GM21825 (cell line): Measurements from ENCODE around the gene VASP.

Experiments
- ATAC-seq: cut with Tn5 transposase; IDR thresholded peaks from one replicate; pipeline ENCODE4 v1.9.1; 2021; ENCODE audit warnings: mild to moderate bottlenecking, moderate library complexity; ENCODE audit not compliant: unreplicated experiment

Gene VASP

DNA sequence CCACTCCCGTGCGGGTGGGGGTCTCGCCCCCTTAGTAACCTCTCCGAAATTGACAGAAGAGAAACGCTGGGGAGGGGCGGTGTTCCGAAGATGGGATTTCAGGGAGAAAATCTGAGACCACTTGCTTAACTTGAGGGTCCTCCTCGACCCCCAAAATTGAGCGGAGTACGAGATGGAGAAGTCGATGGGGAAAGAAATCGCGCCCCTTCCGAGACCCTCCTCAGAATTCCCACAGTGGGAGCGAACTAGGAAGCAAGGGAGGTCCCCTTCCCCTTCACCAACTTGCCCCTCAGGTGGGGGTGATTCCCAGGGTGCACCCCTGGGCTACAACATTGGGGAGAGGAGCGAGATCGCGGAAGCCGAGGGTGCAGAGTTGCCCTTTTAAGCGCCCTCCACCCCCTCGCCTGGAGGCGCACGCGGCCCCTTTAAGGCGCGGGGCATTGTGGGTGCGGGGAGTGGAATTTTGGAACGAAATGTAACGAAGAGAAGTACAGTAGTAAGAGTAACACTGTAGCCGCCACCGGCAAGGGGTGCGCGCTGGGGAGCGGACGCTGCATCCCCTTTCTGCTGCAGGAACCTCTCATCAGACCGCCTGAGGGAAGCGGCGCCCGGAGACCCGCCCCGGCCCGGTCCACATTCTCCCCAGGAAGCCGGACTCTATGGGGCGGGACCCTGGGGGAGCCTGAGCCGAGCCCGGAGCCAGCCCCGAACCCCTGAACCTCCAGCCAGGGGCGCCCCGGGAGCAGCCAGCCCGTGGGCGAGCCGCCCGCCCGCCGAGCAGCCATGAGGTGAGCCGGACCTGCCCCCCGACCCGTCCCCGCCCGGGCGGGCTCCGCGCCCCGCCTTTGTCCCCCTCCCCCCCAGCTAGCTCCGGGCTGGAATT, at the start of gene VASP:
Gene VASP (plus strand): TSS at position 491 of the 883 bp plus-strand sequence. CDS start 293 bp downstream, at position 784.
- ATAC-seq = peak; percentile 46

DNA sequence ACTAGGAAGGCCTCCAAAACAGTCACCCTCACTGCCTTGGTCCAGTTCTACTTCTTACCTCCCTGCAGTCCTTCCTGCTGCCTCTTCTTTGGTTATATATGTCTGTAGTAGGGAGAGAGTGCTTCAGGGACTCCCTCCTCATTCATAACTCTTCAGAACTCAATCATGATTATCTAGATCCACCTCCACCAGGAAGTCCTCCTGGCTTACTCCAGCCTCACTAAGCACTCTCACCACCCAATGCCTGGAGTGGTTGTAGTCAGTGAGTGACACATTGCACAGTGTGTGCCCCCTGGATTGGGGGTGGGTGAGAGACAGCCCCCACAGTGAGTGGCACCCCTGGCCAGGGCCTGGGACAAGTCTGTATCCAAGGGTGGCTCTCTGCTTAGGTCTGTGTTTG, 49.5 kb upstream of the VASP start:
- no peak for ATAC-seq

DNA sequence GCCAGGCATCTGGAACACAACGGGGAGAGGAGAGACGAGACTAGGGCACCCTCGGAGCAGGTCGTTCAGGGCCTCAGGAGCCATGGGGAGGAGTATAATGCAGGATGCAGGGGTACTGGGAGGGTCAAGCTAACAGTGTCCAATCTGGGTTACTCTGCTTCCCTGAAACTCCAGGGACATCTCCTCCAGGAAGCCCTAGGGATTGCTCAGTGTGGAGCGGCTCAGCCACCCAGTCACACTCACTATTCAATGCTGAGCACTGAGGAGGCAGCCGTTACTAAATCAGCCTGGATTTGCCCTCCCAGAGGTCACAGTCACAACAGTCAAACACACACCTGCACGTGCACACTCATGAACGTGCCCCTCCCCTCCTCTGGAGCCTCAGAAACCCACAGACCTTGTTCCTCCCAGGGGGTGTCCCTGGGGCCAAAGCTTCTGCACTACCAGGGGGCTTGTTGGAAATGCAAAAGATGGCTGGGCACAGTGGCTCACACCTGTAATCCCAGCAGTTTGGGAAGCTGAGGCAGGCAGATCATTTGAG, 46.4 kb upstream of the VASP start:
- no peak for ATAC-seq

DNA sequence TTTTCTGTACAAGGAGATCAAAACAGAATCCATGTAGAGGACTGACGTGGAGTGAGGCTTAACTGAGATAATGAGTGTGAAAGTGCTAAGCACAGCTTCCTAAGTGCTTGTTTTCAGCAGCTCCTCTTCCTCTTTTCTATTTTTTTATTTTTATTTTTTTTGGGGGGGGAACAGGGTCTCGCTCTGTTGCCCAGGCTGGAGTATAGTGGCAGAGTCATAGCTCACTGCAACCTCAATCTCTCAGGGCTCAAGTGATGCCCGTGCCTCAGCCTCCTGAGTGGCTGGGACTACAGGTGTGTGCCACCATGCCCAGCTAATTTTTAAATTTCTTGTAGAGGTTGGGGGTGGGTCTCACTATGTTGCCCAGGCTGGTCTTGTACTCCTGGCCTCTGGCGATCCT, 45.1 kb upstream of the VASP start:
- no peak for ATAC-seq

DNA sequence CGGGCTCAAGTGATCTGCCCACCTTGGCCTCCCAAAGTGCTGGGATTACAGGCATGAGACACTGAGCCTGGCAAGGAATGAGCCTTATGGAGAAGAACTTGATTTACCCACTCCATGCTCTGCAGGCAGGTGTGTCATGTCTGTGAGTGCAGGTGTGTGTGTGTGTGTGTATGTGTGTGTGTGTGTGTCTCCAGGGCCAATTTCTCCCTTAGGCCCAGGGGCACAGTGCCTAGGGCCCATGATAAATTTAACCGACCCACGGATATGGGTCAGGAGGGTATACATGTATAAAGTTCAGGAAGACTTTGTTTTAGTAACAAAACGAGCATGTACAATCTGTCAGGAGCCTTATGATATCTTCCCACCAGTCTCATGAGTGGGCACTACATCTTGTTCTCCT, 44.0 kb upstream of the VASP start:
- no peak for ATAC-seq

DNA sequence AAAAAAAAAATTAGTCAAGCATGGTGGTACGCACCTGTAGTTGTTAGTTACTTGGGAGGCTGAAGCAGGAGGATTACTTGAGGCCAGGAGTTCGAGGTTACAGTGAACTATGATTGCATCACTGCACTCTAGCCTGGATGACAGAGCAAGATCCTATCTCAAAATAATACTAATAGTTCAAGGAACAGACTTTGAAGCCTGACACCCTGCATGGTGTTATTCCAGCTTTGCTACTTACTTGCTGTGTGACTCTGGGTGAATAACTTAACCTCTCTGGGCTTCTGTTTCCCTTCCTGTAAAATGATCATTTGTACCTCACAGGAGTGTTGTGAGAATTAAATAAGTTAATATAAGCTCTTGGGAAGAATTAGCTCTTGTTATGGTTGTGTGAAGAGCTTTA, 43.0 kb upstream of the VASP start:
- ATAC-seq = no peak

DNA sequence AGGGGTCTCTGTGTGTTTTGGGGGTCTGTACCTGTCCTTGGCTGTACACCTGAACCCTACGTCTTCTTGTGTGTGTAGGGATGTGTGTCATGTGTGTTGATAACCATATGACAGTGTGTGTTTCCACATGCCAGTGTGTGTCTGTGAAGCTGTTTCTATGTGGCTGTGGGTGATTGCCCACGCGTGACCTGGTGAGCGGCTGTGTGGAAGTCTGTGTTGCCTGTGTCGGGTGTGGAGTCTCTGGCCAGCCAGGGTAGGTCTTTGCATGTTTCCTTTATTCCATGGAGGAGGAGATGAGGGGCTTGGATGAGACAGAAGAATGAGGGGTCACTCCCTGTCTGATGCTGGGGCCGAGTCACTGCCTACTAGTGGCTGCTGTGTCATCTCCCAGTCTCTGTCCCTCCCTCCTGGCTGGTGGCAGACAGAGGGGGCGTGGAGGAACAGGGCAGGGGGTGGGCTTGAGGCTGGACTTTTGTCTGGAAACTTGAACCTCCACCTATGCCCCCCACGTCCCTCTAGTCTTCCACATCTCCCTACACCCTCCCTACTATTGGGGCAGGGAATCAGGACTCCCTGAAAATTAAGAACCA, 42.3 kb upstream of the VASP start:
- no peak for ATAC-seq

DNA sequence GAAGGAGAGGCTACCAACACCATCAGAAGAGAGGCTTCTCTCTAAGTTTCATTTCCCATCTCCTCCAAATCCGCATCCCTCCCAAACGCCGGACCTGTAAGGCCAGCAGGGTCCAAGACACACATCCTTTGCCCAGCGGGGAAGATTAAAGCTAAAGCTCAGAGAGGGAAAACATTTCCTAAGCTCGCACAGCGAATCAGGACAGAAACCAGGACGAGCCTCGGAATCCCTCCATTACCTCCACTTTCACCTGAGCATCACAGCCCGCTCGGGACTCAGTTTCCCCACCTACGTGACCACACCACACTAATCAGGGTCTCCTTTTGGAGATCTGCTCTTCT, 40.2 kb upstream of the VASP start:
- ATAC-seq = no peak

DNA sequence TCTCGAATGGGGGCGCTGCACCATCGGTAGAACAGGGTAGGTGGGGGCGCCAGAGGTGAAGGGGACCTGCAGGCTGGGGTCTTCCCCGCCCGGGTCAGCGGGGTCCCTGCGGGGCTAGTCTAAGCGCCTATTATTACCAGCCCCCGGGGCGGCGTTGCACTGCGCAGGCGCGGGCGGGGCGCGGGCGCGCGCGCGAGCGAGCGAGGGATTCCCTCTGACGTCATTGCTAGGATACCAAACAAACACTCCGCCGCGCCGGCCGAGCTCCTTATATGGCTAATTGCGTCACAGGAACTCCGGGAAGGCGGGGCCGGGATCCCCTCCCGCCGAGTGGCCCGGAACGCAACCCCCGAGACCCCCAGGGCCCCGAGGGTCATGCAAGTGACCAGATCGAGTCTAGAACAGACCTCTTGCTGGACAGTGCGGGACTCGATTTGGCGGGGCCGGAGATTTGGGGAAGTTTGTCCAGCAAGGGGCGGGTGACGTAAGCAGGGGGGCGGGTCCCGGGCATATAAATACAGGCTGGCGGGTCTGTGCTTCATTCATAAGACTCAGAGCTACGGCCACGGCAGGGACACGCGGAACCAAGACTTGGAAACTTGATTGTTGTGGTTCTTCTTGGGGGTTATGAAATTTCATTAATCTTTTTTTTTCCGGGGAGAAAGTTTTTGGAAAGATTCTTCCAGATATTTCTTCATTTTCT, 39.7 kb upstream of the VASP start, which contains the start of gene FOSB:
Gene FOSB (plus strand): TSS at position 541 of the 703 bp plus-strand sequence. CDS start 591 bp downstream, outside the sequence.
- peak; percentile 46 for ATAC-seq

DNA sequence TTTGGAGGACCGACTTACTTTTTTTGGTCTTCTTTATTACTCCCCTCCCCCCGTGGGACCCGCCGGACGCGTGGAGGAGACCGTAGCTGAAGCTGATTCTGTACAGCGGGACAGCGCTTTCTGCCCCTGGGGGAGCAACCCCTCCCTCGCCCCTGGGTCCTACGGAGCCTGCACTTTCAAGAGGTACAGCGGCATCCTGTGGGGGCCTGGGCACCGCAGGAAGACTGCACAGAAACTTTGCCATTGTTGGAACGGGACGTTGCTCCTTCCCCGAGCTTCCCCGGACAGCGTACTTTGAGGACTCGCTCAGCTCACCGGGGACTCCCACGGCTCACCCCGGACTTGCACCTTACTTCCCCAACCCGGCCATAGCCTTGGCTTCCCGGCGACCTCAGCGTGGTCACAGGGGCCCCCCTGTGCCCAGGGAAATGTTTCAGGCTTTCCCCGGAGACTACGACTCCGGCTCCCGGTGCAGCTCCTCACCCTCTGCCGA, 39.1 kb upstream of the VASP start:
- ATAC-seq = no peak

DNA sequence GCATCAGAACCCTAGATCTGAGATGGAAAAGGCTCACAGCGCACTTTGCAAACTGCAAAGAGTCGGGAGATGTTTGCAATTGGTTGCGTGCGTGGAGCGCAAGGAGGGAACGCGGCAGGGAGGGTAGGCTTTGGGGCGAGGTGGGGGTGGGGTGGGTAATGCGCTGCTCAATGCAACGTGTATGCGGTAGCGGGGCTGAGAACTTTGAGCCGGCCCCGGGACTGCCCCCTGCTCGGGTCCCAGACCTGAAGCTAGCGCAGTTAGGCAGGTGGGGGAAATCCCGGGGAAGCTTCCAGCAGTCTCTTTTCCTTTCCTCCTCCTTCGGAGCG, 38.5 kb upstream of the VASP start:
- peak; percentile 27 for ATAC-seq

DNA sequence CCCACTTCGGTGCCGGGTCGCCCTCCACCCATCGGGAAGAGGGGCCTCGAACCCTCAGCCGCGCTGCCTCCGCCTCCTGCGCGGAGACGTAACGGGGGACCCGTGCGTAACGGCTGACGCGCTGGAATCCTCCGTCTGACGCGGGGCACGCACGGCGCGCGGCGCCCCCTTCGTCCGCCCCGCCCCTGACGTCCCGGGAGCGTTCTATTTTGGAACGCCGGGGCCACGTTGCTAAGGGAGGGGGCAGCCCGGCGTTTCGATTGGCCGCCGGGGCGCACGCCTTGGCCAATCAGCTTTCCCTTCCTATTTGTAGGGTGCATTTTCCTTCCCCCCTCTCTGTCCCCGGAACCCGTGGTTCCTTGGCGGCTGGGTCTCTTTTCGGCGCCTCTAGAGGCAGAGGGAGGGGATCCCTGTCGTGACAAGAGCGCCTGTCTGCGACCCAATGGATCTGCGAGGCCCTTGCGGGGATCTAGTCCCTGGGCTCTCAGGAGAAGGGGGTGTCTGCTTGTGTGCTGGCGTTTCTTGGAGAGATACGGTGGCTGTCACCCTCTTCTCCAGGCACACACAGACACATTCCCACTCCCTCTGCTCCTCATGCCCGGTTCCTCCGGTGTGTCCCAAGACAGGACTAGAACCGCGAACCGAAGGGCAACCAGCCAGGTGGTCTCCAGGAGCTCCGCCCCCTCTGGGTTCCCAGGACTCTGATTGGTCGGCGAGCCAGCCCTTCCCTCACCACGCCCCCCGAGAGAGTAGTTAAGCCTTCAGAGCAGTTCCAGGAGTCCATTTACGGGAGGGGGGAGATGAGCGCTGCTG, 37.9 kb upstream of the VASP start:
- peak; percentile 54 for ATAC-seq

DNA sequence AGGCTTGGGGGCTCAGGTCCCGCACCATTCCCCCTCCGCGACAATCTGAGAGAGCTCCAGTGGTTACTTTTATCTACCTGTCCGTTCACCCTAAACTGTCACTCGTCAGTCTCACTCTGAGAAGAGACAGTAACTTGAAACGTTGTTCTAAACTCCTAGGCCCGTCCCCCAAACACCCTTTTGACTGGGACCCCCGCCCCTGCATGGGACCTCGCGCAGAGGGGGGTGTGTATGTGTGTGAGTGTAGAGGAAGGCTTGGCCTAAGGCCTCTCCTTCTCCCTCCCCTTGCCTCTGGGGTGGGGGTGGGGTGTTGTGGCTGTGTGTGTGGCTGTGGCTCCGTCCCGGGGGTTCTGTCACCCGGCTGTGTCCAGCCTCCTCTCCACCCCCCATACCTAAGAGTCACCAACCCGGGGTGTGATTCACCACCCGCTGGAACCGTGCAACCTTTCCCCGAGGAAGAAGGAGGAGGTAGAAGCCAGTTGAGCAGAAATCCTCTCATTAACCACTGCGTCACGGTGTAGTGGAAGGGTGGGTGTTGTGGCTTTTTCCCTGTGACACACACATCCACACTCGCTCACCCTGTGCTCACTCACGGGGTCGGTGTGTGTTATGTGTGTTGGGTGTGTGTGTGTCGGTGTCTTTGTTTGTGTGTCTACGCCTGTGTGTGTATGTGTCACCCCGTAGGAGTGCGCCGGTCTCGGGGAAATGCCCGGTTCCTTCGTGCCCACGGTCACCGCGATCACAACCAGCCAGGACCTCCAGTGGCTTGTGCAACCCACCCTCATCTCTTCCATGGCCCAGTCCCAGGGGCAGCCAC, 37.1 kb upstream of the VASP start:
- no peak for ATAC-seq

DNA sequence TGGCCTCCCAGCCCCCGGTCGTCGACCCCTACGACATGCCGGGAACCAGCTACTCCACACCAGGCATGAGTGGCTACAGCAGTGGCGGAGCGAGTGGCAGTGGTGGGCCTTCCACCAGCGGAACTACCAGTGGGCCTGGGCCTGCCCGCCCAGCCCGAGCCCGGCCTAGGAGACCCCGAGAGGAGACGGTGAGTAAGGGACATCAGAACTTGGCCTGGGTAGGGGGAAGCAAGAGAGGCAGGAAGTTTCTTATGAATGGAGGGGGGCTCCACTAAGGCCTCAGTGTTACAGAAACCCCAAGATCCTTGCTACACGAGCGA, 36.6 kb upstream of the VASP start:
- ATAC-seq = no peak

DNA sequence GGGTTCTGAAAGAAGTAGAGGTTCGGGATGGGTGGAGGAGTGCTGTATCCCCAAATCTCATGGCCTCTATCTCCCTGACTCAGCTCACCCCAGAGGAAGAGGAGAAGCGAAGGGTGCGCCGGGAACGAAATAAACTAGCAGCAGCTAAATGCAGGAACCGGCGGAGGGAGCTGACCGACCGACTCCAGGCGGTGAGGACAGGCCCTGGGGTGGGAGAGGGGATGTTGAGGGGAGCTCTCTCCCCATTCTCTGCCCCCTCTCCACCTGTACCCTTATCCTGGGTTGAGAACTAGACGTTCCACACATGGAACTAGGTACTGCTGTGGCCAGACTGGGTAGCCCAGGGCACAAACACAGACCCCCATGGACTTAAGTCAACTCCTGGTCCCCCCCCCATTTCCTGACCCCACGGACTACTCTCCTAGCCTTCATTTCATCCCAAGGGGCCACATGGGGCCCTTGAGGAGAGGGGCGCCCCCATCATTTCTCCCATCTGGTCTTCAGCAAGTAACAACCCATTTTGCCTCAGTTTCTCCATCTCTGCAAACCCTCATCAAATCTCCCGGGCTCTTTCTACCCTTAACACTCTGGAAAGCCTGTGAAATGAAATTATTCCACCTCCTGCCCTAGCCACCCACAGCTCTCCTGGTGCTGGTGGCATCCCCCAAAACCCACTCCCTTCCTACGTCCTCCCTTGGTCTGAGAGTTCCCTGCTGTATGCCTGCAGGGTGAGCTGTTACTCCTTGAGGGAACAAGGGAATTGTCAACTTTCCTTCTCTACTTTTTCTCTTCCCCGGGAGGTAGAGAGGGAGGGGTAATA, 36.0 kb upstream of the VASP start:
- ATAC-seq = no peak

DNA sequence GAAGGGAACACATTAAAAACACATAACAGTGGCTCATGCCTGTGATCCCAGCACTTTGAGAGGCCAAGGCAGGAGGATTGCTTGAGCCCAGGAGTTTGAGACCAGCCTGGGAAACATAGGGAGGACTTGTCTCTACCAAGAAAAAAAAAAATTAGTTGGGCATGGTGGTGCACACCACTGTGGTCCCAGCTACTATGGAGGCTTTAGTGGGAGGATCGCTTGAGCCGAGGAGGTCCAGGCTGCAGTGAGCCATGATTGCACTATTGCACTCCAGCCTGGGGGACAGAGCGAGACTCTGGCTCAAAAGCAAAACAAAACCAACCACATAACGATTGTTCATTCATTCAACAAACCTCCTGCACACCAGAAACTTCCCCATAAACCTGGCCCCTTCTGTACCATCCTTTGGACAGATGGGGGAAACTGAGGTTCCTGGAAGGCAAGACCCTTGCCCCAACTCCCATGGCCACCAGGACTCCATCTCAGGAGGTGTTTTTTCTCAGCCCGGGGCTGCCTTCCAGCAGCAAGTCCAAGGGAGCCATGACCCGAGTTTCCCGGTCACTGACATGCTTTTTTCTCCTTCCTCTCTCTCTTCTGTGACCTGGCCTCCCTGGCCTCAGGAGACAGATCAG, 35.2 kb upstream of the VASP start:
- ATAC-seq = no peak

DNA sequence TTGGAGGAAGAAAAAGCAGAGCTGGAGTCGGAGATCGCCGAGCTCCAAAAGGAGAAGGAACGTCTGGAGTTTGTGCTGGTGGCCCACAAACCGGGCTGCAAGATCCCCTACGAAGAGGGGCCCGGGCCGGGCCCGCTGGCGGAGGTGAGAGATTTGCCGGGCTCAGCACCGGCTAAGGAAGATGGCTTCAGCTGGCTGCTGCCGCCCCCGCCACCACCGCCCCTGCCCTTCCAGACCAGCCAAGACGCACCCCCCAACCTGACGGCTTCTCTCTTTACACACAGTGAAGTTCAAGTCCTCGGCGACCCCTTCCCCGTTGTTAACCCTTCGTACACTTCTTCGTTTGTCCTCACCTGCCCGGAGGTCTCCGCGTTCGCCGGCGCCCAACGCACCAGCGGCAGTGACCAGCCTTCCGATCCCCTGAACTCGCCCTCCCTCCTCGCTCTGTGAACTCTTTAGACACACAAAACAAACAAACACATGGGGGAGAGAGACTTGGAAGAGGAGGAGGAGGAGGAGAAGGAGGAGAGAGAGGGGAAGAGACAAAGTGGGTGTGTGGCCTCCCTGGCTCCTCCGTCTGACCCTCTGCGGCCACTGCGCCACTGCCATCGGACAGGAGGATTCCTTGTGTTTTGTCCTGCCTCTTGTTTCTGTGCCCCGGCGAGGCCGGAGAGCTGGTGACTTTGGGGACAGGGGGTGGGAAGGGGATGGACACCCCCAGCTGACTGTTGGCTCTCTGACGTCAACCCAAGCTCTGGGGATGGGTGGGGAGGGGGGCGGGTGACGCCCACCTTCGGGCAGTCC, 34.5 kb upstream of the VASP start:
- ATAC-seq = no peak

DNA sequence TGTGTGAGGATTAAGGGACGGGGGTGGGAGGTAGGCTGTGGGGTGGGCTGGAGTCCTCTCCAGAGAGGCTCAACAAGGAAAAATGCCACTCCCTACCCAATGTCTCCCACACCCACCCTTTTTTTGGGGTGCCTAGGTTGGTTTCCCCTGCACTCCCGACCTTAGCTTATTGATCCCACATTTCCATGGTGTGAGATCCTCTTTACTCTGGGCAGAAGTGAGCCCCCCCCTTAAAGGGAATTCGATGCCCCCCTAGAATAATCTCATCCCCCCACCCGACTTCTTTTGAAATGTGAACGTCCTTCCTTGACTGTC, 34.0 kb upstream of the VASP start:
- no peak for ATAC-seq
